GM12873 (cell line): Measurements from ENCODE around the gene RHEB.

Experiments used
- TF ChIP-seq, protein P1 (sequence below): IDR thresholded peaks from 2 replicates; pipeline ENCODE4 v1.5.1; 2012; ENCODE audit warnings: low read depth, mild to moderate bottlenecking, moderate library complexity, low read length, control low read depth; ENCODE audit not compliant: insufficient read depth; ENCODE audit errors: missing control alignments

Gene RHEB, protein sequence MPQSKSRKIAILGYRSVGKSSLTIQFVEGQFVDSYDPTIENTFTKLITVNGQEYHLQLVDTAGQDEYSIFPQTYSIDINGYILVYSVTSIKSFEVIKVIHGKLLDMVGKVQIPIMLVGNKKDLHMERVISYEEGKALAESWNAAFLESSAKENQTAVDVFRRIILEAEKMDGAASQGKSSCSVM

DNA sequence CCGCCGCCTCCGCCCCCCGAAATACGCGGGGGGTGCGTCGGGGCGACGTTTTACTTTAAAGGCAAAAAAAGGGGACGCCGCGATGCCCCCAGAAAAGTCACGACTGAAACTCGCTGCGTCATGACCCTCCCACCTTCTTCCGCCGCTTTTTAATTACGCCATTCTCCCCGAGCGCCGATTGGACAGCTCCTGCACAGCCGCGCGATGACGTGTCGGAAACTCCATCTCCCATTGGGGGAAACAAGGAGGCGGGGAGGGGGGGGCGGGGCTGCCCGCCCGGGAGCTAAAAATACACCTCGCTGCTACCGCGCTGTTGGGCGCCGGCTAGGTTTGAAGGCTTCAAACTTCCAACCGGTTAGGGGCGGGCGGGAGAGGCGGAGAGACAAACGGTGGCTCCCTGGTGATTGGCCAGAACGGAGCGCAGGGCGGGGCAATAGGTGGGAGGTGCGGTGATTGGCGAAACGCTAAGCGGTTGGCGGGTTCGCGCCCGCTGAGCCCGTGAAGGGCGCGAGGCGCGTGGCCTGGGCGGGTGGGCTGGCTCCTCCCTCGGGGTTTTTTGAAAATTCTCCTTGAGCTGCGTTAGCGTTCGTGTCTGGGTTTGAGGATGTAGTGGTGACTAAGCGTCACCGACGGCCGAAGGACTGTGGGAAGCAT is at the start of gene RHEB:
TSS of gene RHEB (minus strand) at position 131 of the 654 bp plus-strand sequence. CDS start 384 bp downstream, outside the sequence.
- TF ChIP-seq, protein P1, sequence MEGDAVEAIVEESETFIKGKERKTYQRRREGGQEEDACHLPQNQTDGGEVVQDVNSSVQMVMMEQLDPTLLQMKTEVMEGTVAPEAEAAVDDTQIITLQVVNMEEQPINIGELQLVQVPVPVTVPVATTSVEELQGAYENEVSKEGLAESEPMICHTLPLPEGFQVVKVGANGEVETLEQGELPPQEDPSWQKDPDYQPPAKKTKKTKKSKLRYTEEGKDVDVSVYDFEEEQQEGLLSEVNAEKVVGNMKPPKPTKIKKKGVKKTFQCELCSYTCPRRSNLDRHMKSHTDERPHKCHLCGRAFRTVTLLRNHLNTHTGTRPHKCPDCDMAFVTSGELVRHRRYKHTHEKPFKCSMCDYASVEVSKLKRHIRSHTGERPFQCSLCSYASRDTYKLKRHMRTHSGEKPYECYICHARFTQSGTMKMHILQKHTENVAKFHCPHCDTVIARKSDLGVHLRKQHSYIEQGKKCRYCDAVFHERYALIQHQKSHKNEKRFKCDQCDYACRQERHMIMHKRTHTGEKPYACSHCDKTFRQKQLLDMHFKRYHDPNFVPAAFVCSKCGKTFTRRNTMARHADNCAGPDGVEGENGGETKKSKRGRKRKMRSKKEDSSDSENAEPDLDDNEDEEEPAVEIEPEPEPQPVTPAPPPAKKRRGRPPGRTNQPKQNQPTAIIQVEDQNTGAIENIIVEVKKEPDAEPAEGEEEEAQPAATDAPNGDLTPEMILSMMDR, result no peak

DNA sequence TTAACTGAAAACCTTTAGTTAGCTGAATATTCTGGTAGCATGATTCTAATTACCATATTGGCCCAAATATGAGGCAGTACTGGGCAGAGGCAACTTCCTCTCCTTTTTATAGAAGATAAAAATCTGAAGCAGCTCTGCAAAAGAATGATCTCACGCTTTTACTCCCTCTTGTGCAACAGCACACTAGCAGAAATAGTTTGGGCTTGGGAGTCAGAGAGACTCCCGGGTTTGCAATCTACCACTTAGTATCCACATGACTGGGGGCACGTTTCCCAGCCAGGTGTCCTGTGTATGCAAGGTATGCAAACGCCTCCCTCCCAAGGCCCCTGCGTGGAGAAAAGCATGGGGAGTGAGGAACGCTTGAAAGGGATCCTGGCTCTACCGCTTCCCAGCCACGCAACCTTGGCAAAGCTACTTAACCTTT is 47.2 kb upstream of the RHEB start:
- TF ChIP-seq, protein P1, result no peak

DNA sequence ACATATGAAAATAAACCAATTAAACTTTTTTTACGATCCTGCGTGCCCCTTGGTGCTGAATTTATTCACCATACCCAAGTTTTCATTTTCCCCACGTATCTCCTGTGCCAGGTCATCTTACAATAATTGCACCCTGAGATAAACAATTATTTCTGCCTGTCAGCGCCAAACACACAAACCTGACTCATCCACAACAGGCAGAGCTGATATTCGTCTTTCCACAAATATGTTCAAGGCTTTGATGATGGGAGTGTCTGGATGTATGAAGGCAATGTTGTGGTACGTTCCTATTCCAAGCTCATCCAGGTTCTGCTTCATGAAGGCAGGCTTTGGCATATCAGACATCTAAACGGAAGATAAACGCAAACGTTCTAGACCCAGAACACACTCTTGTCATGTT is 45.8 kb upstream of the RHEB start:
- TF ChIP-seq, protein P1, result no peak

DNA sequence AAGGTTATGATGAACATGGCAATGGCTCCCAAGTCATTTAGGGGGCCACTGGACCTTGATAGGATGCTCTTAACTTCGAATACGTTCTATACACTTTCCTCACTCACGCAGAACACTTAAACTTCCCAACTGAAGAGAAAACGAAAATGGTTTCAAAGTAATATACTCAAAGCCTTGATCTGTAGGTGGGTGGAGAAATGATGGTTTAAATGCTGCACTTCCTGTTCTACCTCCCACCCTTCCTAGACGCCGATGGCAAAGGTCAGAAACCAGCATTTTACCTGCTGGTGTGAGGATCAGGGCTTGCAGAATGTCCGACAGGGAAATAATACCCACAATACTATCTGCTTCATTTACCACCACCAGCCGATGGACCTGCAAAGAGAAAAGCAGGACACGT is 40.5 kb upstream of the RHEB start:
- TF ChIP-seq, protein P1, result no peak

DNA sequence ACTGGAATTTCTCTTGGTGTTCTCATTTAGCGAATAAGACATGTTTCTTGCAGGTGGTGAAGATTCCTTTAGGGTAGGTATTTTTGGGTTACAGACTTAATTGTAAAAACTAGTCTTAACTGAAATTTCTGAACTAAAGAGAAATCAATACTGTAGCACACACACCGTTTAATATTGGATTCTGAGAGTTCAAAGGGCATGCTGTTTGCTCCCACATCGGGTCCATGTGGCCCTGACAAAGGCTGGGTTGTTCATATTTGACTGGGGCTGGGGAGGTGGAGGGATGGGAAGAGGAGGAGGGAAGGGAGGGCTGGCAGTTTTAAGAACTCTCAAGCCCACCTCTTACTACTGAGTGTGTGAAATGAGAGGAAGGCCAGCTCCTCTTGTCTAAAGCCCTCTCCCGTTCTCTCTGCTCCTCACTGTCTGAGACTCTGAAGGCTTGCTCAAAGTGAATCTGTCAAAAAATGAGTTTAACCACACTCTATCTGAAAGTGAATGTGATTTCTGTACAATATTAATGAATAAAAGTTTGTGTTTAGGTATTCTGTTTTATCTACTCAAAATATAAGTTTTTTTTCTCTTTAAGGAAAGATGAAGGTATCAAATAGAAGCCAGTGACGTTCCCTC is 40.0 kb upstream of the RHEB start:
- TF ChIP-seq, protein P1, result no peak

DNA sequence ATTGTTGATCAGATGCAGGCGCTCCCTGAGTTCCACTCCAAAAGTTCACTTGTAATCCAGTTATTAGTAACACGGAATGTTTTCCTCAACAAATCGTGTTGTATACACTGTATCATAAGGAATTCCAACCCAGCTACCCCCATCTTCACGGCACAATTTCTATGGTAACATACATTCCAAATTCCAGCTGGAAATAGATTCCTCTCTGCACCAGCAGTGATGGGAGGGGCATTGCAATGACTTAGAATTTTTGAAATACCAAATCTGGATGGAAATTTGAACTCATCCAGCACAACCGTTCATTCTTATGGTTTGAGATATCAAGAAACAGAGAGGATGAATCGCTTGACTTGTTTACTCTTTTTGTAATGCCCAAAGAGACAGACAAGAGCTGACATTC is 38.9 kb upstream of the RHEB start:
- TF ChIP-seq, protein P1, result no peak

DNA sequence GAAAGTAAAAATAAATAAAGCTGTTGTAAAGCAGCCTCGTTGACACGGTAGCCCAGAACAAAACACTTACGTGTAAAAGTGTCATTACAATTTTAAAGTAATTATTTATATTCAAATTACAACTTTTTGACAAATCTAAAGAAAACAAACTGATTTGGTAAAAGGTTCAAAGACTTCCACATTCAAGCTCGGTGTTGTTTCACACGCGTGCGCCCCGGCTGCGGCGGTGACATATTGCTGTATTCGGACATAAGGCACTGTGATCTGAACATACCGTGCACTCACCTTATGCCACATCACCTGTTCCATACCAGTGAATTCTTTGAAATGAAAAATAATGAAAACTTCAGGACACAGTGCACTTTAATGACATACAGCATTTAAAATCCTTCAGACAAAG is 36.9 kb upstream of the RHEB start:
- TF ChIP-seq, protein P1, result no peak
